ENCODE data around the gene RMRP.
A peak's percentile ranks its signal among the peaks of the same experiment; 100 is the strongest.

RMRP gene

GRCh38 chr9:35686222-35687203 lies 28.7 kb upstream of the RMRP start:
- DNase-seq, result no peak

GRCh38 chr9:35685506-35685905 lies 27.7 kb upstream of the RMRP start:
- no peak for DNase-seq

- DNase-seq, result no peak
These were observed 27.1 kb upstream of the RMRP start for GRCh38 chr9:35684921-35685320.

GRCh38 chr9:35683323-35683722 lies 25.5 kb upstream of the RMRP start:
- no peak for DNase-seq

GRCh38 chr9:35682520-35683315 lies 24.9 kb upstream of the RMRP start:
- DNase-seq, result no peak

- DNase-seq, result no peak
These were observed 24.2 kb upstream of the RMRP start for GRCh38 chr9:35682051-35682450.

GRCh38 chr9:35681341-35682002 lies 23.7 kb upstream of the RMRP start:
- DNase-seq, result no peak

GRCh38 chr9:35680331-35681105 lies 22.7 kb upstream of the RMRP start:
- no peak for DNase-seq

GRCh38 chr9:35679766-35680330 lies 22.0 kb upstream of the RMRP start:
- DNase-seq, result no peak

GRCh38 chr9:35679091-35679490 lies 21.3 kb upstream of the RMRP start:
- DNase-seq, result no peak

GRCh38 chr9:35675732-35676392 lies 18.0 kb upstream of the RMRP start:
- DNase-seq, result peak; percentile 85

GRCh38 chr9:35675204-35675603 lies 17.4 kb upstream of the RMRP start:
- no peak for DNase-seq

GRCh38 chr9:35674025-35674361 lies 16.2 kb upstream of the RMRP start:
- DNase-seq, result no peak

GRCh38 chr9:35673132-35674024 lies 15.6 kb upstream of the RMRP start, which contains the start of gene CA9:
Gene CA9, plus strand, starts transcription at chr9:35673928. Its CDS starts 32 bp downstream, at chr9:35673960.
- no peak for DNase-seq

GRCh38 chr9:35669331-35670145 lies 11.7 kb upstream of the RMRP start:
- DNase-seq, result no peak

GRCh38 chr9:35667939-35668338 lies 10.1 kb upstream of the RMRP start:
- no peak for DNase-seq

GRCh38 chr9:35666549-35666948 lies 8.7 kb upstream of the RMRP start:
- no peak for DNase-seq

GRCh38 chr9:35666045-35666444 lies 8.2 kb upstream of the RMRP start:
- no peak for DNase-seq

- DNase-seq, result no peak
These were observed 7.6 kb upstream of the RMRP start for GRCh38 chr9:35665471-35665818.
